LNCaP clone FGC (cell line): Measurements from ENCODE around the gene DNAJC11.

Source experiments
- DNase-seq: peaks from one replicate; pipeline ENCODE4 v3.0.0-alpha.2; 2011; ENCODE audit warnings: low read depth
- H3K4me3 ChIP-seq: 2 replicates; pipeline ENCODE4 v1.5.1; 2011; ENCODE audit warnings: mild to moderate bottlenecking, low read depth, low read length, control low read depth
- CTCF ChIP-seq: IDR thresholded peaks from 2 replicates; pipeline ENCODE4 v1.5.1; 2012; ENCODE audit warnings: mild to moderate bottlenecking; ENCODE audit not compliant: control insufficient read depth, insufficient read depth; ENCODE audit errors: extremely low read depth

DNAJC11 gene

GRCh38 chr1:6738987-6739676 lies 37.5 kb upstream of the DNAJC11 start:
- TF ChIP-seq CTCF: no peak
- DNase-seq: no peak
- no peak overlapping the region for H3K4me3 ChIP-seq

- no peak for TF ChIP-seq CTCF
- no peak overlapping the region for H3K4me3 ChIP-seq
- DNase-seq: no peak
Observed at GRCh38 chr1:6732942-6733341, 31.3 kb upstream of the DNAJC11 start.

GRCh38 chr1:6731905-6732304 lies 30.3 kb upstream of the DNAJC11 start:
- TF ChIP-seq CTCF: no peak
- DNase-seq: no peak
- no peak overlapping the region for H3K4me3 ChIP-seq

GRCh38 chr1:6730880-6731279 lies 29.3 kb upstream of the DNAJC11 start:
- no peak for DNase-seq
- H3K4me3 ChIP-seq: no peak overlapping the region
- no peak for TF ChIP-seq CTCF

- no peak for TF ChIP-seq CTCF
- no peak overlapping the region for H3K4me3 ChIP-seq
- no peak for DNase-seq
Observed at GRCh38 chr1:6730473-6730872, 28.9 kb upstream of the DNAJC11 start.

- DNase-seq: no peak
- TF ChIP-seq CTCF: peak; percentile 67
Observed at GRCh38 chr1:6727535-6727934, 25.9 kb upstream of the DNAJC11 start.

GRCh38 chr1:6726253-6726652 lies 24.6 kb upstream of the DNAJC11 start:
- TF ChIP-seq CTCF: no peak
- no peak overlapping the region for H3K4me3 ChIP-seq
- no peak for DNase-seq

More at GRCh38 chr1:6727535-6727934, 25.9 kb upstream of the DNAJC11 start:
- no peak overlapping the region for H3K4me3 ChIP-seq
